SK-N-SH treated with all-trans-retinoic acid at 6 μM for 48 hours (cell line): ENCODE data around the gene SLC6A20.
A peak's percentile ranks its signal among the peaks of the same experiment; 100 is the strongest.

Experiments
- ATAC-seq: fragments of 200-7000 bp; cut with Tn5 transposase; 3 replicates; pipeline ENCODE4 v1.9.1; 2020; ENCODE audit warnings: mild to moderate bottlenecking, moderate library complexity
- ARNTL ChIP-seq: fragments of 450-650 bp; formaldehyde crosslinking; IDR thresholded peaks from 2 replicates; pipeline ENCODE4 v1.5.0; 2020; ENCODE audit warnings: low read depth, mild to moderate bottlenecking, moderate library complexity, borderline replicate concordance
- BACH2 ChIP-seq: fragments of 250-450 bp; sonication (Bioruptor Pico); IDR thresholded peaks from 2 replicates; pipeline ENCODE4 v1.9.0; 2021; ENCODE audit warnings: mild to moderate bottlenecking, borderline replicate concordance
- CSRNP3 ChIP-seq: fragments of 250-450 bp; sonication (Bioruptor Pico); IDR thresholded peaks from 2 replicates; pipeline ENCODE4 v1.5.1; 2021; ENCODE audit warnings: mild to moderate bottlenecking, moderate library complexity
- ESRRG ChIP-seq: fragments of 250-450 bp; sonication (Bioruptor Pico); IDR thresholded peaks from 2 replicates; pipeline ENCODE4 v1.6.1; 2021; ENCODE audit warnings: mild to moderate bottlenecking
- GLIS3 ChIP-seq: fragments of 250-450 bp; sonication (Bioruptor Pico); IDR thresholded peaks from 2 replicates; pipeline ENCODE4 v1.5.0; 2020; ENCODE audit warnings: mild to moderate bottlenecking, moderate library complexity
- ISL1 ChIP-seq: fragments of 250-450 bp; sonication (Bioruptor Pico); IDR thresholded peaks from 2 replicates; pipeline ENCODE4 v2.1.2; 2022; ENCODE audit warnings: mild to moderate bottlenecking, moderate library complexity
- OSR1 ChIP-seq: fragments of 250-450 bp; sonication (Bioruptor Pico); IDR thresholded peaks from 2 replicates; pipeline ENCODE4 v1.8.0; 2022; ENCODE audit warnings: moderate library complexity, mild to moderate bottlenecking, inconsistent platforms
- POU6F1 ChIP-seq: fragments of 250-450 bp; sonication (Bioruptor Pico); IDR thresholded peaks from 2 replicates; pipeline ENCODE4 v1.8.0; 2021; ENCODE audit warnings: low read depth, mild to moderate bottlenecking, moderate library complexity, borderline replicate concordance
- PPARA ChIP-seq: fragments of 250-450 bp; sonication (Bioruptor Pico); IDR thresholded peaks from 2 replicates; pipeline ENCODE4 v1.5.0; 2020; ENCODE audit warnings: mild to moderate bottlenecking, borderline replicate concordance
- RARB ChIP-seq: fragments of 250-450 bp; sonication (Bioruptor Pico); IDR thresholded peaks from 2 replicates; pipeline ENCODE4 v1.8.0; 2021; ENCODE audit warnings: mild to moderate bottlenecking, moderate library complexity
- SNAI2 ChIP-seq: fragments of 250-450 bp; sonication (Bioruptor Pico); IDR thresholded peaks from 2 replicates; pipeline ENCODE4 v1.5.0; 2020; ENCODE audit warnings: mild to moderate bottlenecking, moderate library complexity
- TCF4 ChIP-seq: fragments of 250-450 bp; sonication (Bioruptor Pico); IDR thresholded peaks from 2 replicates; pipeline ENCODE4 v1.8.0; 2021; ENCODE audit warnings: mild to moderate bottlenecking, moderate library complexity, borderline replicate concordance
- TOX ChIP-seq: fragments of 250-450 bp; sonication (Bioruptor Pico); IDR thresholded peaks from 2 replicates; pipeline ENCODE4 v1.8.0; 2021; ENCODE audit warnings: mild to moderate bottlenecking, moderate library complexity, borderline replicate concordance
- ZC3H10 ChIP-seq: fragments of 250-450 bp; sonication (Bioruptor Pico); IDR thresholded peaks from 2 replicates; pipeline ENCODE4 v1.5.1; 2021; ENCODE audit warnings: mild to moderate bottlenecking, moderate library complexity
- ZFP3 ChIP-seq: fragments of 250-450 bp; sonication (Bioruptor Pico); IDR thresholded peaks from 2 replicates; pipeline ENCODE4 v1.5.0; 2020; ENCODE audit warnings: mild to moderate bottlenecking, moderate library complexity
- ZFP30 ChIP-seq: fragments of 450-650 bp; formaldehyde crosslinking; IDR thresholded peaks from 2 replicates; pipeline ENCODE4 v1.5.0; 2022; ENCODE audit warnings: mild to moderate bottlenecking, moderate library complexity
- ZNF565 ChIP-seq: fragments of 450-650 bp; formaldehyde crosslinking; conservative IDR thresholded peaks from 2 replicates; pipeline ENCODE4 v1.5.0; 2020; ENCODE audit warnings: low read depth, mild to moderate bottlenecking, moderate library complexity
- ZNF70 ChIP-seq: fragments of 450-650 bp; formaldehyde crosslinking; IDR thresholded peaks from 2 replicates; pipeline ENCODE4 v1.5.0; 2020; ENCODE audit warnings: mild to moderate bottlenecking, moderate library complexity
- ZNF8 ChIP-seq: fragments of 450-650 bp; formaldehyde crosslinking; IDR thresholded peaks from 2 replicates; pipeline ENCODE4 v1.5.0; 2020; ENCODE audit warnings: mild to moderate bottlenecking, moderate library complexity
- TF ChIP-seq, protein P1 (sequence below): fragments of 250-450 bp; sonication (Bioruptor Pico); IDR thresholded peaks from 2 replicates; pipeline ENCODE4 v1.5.0; 2020; ENCODE audit warnings: mild to moderate bottlenecking, moderate library complexity
- TF ChIP-seq, protein P2 (sequence below): fragments of 250-450 bp; sonication (Bioruptor Pico); IDR thresholded peaks from 2 replicates; pipeline ENCODE4 v1.5.1; 2020; ENCODE audit warnings: low read depth, mild to moderate bottlenecking, moderate library complexity
- TF ChIP-seq, protein P3 (sequence below): fragments of 250-450 bp; sonication (Bioruptor Pico); IDR thresholded peaks from 2 replicates; pipeline ENCODE4 v1.8.0; 2020; ENCODE audit warnings: mild to moderate bottlenecking, moderate library complexity, borderline replicate concordance

SLC6A20 gene

GRCh38 chr3:45841757-45842491, 45.6 kb upstream of the SLC6A20 start, which contains the start of gene LZTFL1 (continued):
- TF ChIP-seq, protein P1, sequence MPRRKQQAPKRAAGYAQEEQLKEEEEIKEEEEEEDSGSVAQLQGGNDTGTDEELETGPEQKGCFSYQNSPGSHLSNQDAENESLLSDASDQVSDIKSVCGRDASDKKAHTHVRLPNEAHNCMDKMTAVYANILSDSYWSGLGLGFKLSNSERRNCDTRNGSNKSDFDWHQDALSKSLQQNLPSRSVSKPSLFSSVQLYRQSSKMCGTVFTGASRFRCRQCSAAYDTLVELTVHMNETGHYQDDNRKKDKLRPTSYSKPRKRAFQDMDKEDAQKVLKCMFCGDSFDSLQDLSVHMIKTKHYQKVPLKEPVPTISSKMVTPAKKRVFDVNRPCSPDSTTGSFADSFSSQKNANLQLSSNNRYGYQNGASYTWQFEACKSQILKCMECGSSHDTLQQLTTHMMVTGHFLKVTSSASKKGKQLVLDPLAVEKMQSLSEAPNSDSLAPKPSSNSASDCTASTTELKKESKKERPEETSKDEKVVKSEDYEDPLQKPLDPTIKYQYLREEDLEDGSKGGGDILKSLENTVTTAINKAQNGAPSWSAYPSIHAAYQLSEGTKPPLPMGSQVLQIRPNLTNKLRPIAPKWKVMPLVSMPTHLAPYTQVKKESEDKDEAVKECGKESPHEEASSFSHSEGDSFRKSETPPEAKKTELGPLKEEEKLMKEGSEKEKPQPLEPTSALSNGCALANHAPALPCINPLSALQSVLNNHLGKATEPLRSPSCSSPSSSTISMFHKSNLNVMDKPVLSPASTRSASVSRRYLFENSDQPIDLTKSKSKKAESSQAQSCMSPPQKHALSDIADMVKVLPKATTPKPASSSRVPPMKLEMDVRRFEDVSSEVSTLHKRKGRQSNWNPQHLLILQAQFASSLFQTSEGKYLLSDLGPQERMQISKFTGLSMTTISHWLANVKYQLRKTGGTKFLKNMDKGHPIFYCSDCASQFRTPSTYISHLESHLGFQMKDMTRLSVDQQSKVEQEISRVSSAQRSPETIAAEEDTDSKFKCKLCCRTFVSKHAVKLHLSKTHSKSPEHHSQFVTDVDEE (CRISPR knock-in tag), result 0 out of 2 replicates have a peak, but pooled peaks have one; percentile 21
- no peak for TF ChIP-seq ZC3H10 (CRISPR knock-in tag)

- TF ChIP-seq ISL1 (CRISPR knock-in tag) (no peak), TOX (CRISPR knock-in tag) (no peak), ZFP30 (CRISPR knock-in tag) (no peak), ZNF70 (CRISPR knock-in tag) (no peak), GLIS3 (CRISPR knock-in tag) (no peak), BACH2 (CRISPR knock-in tag) (no peak), ZNF565 (CRISPR knock-in tag) (no peak), SNAI2 (CRISPR knock-in tag) (no peak), RARB (CRISPR knock-in tag) (no peak), PPARA (CRISPR knock-in tag) (no peak), POU6F1 (CRISPR knock-in tag) (no peak), ZFP3 (CRISPR knock-in tag) (no peak), ESRRG (no peak), ZC3H10 (CRISPR knock-in tag) (no peak), ZNF8 (CRISPR knock-in tag) (no peak), CSRNP3 (CRISPR knock-in tag) (no peak), OSR1 (CRISPR knock-in tag) (no peak), ARNTL (CRISPR knock-in tag) (no peak)
- TF ChIP-seq, protein P2, sequence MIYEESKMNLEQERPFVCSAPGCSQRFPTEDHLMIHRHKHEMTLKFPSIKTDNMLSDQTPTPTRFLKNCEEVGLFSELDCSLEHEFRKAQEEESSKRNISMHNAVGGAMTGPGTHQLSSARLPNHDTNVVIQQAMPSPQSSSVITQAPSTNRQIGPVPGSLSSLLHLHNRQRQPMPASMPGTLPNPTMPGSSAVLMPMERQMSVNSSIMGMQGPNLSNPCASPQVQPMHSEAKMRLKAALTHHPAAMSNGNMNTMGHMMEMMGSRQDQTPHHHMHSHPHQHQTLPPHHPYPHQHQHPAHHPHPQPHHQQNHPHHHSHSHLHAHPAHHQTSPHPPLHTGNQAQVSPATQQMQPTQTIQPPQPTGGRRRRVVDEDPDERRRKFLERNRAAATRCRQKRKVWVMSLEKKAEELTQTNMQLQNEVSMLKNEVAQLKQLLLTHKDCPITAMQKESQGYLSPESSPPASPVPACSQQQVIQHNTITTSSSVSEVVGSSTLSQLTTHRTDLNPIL (CRISPR knock-in tag), result no peak
- TF ChIP-seq, all 23 proteins: peak for 0
- peak; percentile 63 for ATAC-seq
Measured at GRCh38 chr3:45841420-45841756, 45.1 kb upstream of the SLC6A20 start.

DNA sequence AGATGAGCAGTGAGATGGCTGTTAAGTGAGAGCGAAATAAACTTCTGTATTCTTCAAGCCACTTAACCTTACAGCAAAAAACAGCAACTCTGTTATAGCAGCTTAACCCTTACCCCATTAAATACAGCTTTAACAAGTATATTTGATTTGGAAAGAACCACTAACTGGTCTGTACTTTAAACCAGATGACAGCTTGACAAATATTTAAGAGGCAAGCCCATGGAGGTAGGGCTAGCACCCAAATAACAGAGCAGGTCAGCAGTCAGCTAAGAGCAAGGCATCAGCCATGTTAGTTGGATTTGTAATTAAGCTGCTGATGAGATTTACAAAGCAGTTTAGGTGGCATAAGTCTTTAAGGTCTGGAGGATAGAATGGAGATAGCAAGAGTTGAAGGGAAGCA, 42.1 kb upstream of the SLC6A20 start:
- no peak for ATAC-seq
- no peak for TF ChIP-seq ZNF8 (CRISPR knock-in tag)
- TF ChIP-seq, protein P1 (CRISPR knock-in tag), result no peak
- no peak for TF ChIP-seq POU6F1 (CRISPR knock-in tag)
- TF ChIP-seq, protein P3, sequence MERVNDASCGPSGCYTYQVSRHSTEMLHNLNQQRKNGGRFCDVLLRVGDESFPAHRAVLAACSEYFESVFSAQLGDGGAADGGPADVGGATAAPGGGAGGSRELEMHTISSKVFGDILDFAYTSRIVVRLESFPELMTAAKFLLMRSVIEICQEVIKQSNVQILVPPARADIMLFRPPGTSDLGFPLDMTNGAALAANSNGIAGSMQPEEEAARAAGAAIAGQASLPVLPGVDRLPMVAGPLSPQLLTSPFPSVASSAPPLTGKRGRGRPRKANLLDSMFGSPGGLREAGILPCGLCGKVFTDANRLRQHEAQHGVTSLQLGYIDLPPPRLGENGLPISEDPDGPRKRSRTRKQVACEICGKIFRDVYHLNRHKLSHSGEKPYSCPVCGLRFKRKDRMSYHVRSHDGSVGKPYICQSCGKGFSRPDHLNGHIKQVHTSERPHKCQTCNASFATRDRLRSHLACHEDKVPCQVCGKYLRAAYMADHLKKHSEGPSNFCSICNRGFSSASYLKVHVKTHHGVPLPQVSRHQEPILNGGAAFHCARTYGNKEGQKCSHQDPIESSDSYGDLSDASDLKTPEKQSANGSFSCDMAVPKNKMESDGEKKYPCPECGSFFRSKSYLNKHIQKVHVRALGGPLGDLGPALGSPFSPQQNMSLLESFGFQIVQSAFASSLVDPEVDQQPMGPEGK (CRISPR knock-in tag), result no peak
- TF ChIP-seq ZNF565 (CRISPR knock-in tag), result no peak
- TF ChIP-seq BACH2 (CRISPR knock-in tag), result no peak
- no peak for TF ChIP-seq PPARA (CRISPR knock-in tag)
- no peak for TF ChIP-seq TCF4
- no peak for TF ChIP-seq ARNTL (CRISPR knock-in tag)
- TF ChIP-seq GLIS3 (CRISPR knock-in tag), result no peak
- no peak for TF ChIP-seq ISL1 (CRISPR knock-in tag)
- TF ChIP-seq ZC3H10 (CRISPR knock-in tag), result no peak
